ENCODE measurements around the gene PTPRJ.

PTPRJ gene

GRCh38 chr11:48094643-48095339, 114.4 kb downstream of the PTPRJ start:
- no peak for DNase-seq (ENCODE audit: low read depth)

GRCh38 chr11:48095779-48096470, 115.6 kb downstream of the PTPRJ start:
- no peak for DNase-seq (ENCODE audit: low read depth)

- DNase-seq (ENCODE audit: low read depth) = no peak
These were observed 116.5 kb downstream of the PTPRJ start for GRCh38 chr11:48096588-48097525.

GRCh38 chr11:48098024-48098423, 117.7 kb downstream of the PTPRJ start:
- DNase-seq (ENCODE audit: low read depth) = no peak

DNA sequence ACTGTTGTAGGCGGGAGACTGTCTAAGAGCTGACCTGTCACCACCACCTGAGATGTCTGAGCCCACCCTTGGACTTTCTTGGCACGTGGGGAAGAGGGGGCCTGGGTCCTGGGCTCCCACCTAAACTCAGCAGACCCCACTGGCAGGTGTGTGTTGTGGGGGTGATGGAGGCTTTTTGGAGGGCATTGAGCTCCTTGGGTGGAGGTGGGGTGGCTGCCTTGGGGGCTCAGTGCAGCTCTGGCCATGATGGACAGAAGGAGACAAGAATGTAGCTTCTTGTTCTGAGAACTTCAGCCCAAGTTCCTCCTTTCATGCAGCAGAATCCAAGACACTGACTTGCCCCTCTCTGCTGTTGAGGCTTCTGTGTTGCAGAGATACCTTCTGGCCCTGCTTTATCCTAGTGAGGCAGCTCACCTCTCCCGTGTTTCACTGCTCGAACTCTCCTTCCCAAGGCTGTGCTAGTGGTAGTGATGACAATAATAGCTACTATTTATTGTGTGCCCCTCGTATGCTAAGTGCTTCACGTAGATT, 119.6 kb downstream of the PTPRJ start:
- DNase-seq (ENCODE audit: low read depth) = no peak

- no peak for DNase-seq (ENCODE audit: low read depth)
These were observed 120.8 kb downstream of the PTPRJ start for GRCh38 chr11:48101044-48101733.

DNA sequence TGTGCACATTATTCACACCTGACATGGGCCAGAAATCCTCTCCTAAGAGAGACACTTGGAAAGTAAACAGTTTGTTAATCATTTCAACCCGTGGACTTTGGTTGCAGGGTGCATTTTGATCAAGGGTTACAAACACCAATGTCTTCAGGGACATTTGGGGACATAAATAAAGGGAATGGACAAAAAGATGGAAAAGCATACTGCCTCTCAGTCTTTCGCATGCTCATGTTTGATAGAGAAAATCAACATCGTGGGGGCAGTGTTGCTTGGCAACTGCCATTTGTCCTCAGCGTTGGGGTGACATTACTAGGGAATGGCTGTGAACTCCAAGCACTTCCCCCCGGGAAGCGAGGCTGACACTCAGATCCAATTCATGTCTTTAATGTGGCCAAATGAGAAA, 121.6 kb downstream of the PTPRJ start:
- no peak for DNase-seq (ENCODE audit: low read depth)

GRCh38 chr11:48103621-48104567, 123.5 kb downstream of the PTPRJ start:
- no peak for DNase-seq (ENCODE audit: low read depth)

GRCh38 chr11:48104568-48104924, 124.2 kb downstream of the PTPRJ start:
- DNase-seq (ENCODE audit: low read depth) = no peak

DNA sequence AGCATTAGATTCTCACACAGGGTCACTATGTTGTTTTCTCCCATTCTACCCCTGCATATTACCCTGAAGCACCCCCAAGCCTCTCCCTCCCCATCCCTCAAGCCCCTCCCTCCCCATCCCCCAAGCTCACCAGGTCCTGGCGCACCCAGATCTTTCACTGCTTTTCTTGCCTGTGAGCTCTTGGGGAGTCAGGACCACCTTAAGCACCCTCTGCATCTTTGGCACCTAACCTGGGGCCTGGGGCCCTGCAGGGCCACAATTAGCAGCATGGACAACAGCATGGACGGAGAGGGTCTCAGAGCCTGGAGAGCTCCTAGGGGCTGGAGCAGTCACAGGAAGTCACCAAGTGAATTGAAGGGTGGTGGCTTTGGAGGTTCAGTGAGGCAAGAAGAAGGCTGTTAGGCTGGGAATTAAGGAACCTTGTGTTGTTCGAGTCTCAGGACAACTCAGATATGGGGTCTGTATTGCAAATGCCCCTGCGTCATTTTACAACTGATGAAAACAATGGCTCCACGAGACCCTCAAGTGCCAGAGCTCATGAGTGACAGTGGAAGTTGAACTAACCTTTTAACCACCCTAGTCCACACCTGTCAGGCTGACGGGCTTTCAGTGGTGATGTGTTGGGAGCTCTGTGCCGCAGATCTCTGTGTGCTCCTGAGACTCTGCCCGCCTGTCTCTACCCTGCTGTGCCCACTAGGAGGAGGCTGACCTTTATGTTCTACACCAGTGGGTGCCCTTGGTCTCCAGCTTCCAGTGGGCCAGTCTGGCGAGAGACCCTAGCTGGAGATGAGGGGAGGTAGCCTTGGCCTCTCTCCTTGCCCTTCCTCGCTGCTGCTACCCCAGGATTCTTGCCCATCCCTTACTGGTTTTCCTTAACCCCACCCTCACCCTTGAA, 125.0 kb downstream of the PTPRJ start:
- DNase-seq (ENCODE audit: low read depth) = no peak

DNA sequence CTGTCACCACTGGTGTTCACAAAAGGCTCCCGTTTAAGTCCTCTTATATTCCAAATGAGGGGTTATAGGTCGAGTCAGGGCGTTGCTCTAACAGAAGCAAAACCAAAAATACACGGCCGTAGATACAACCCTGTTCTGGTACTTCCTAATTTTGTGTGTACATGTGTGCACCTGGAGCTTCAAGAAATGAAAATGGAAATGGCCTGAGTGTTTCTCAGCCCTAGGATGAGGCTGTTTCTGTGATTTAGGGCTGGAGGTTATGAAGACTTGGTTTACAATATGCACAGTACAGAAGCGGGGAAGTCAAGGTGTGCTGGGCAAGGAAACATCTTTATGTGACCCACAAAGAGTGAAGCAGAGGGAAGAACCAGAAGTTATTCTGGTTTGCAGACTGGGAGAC, 125.8 kb downstream of the PTPRJ start:
- DNase-seq (ENCODE audit: low read depth) = no peak

DNA sequence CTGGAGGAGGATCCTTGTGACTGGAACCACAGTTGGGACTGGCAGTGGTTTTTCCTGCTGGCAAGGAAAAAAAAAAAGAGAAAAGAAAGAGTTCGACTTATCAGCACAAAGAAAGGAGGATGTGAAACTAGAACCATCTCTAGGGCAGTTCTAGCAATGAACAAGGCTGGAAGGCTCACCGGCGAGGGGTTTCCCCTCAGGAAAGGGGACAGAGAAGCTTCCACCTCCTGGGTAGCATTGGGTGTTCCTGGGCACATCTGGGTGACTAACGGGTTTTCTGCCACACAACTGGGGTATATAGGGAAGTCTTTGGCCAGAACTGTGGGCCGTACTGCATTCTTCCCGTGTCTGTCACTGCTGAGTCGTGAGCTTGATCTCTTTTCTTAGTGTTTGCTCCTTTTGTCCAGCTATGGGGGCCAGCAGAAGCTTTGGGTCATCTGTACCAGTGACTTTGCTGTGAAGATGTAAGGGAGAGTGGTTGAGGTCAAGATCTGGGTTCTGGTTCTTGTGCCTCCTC, 126.9 kb downstream of the PTPRJ start:
- no peak for DNase-seq (ENCODE audit: low read depth)

- no peak for DNase-seq (ENCODE audit: low read depth)
These were observed 128.1 kb downstream of the PTPRJ start for GRCh38 chr11:48108231-48109045.

- DNase-seq (ENCODE audit: low read depth) = no peak
These were observed 128.8 kb downstream of the PTPRJ start for GRCh38 chr11:48109046-48109666.

- DNase-seq (ENCODE audit: low read depth) = no peak
These were observed 130.1 kb downstream of the PTPRJ start for GRCh38 chr11:48110509-48110766.

GRCh38 chr11:48111891-48112290, 131.5 kb downstream of the PTPRJ start:
- DNase-seq (ENCODE audit: low read depth) = no peak

DNA sequence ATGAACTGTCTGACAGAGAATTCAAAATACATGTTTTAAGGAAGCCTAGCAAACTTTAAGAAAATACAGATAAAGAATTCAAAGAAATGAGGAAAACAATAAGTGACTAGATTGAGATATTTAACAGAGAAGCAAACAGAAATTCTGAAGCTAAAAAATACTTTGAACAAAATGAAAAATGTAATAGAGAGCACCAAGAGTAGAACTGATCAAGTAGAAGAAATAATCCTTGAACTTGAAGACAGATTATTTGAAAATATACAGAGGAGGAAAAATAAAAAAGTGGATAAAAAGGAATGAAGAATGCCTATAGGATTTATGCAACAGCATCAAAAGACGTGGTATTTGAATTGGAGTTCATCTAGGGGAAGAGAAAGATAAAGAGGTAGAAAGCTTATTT, 134.4 kb downstream of the PTPRJ start:
- DNase-seq (ENCODE audit: low read depth) = no peak

DNA sequence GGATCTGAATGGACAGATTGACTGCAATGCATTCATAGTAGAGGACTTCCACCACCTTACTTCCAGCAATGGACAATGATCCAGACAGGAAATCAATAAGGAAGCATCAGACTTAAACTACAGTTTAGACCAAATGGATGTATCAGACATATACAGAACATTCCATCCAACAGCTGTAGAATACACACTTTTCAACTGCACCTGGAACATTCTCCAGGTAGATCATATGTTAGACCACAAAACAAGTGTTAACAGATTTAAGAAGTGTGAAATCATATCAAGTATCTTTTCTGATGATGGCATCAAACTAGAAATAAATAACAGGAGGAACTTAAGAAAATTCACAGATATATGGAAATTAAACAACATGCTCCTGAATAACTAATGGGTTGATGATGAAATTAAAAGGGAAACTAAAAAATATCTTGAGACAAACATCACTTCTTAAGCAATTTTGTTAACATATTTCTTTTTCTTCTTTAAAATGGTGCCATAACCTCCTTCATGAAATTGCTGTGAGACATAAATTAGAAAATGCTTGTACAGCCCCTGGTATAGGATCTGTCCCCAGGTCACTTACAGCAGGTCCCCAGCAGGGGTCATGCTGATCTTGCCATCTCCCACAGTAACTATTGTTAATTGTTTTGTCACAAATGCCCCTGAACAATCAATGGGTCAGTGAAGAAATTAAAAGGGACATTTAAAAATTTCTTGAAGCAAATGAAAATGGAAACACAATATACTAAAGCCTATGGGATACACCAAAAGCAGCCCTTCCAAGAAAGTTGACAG, 136.3 kb downstream of the PTPRJ start:
- no peak for DNase-seq (ENCODE audit: low read depth)
